ENCODE data around the gene KCTD17.

The KCTD17 gene

DNA sequence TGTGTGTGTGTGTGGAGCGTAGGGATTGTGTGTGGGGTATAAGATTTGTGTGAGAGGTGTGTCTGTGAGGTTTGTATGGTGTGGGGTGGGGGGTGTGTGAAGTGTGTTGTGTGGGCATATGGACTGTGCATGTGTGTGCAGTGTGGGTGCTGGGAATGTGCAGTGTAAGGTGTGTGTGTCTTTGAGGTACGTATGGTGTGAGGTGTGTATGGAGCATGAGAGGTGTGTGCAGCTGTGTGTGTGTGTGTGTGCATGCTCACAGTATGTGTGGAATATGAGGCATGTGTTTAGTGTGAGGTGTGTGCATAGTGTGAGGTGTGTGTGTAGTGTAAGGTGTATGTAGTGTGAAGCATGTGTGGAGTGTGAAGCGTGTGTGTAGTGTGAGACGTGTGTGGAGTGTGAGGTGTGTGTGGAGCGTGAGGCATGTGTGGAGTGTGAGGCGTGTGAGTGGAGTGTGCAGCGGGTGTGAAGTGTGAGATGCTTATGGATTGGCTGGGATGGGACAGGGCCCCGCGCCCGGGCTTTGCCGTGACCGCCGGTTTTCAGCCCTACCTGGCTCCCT is 59.7 kb downstream of the KCTD17 start:
- WGBS: 92% methylated on average over 13 of the region's 13 CpGs
- H3K9me3 ChIP-seq (ENCODE audit: insufficient read depth, low read depth, low read length): no peaks in the 10 kb centered on the region
- H3K4me3 ChIP-seq (ENCODE audit: low read length): no peak overlapping the region
- H3K9ac ChIP-seq (ENCODE audit: low read depth, low read length): no peak overlapping the region
- no peaks in the 10 kb centered on the region for H3K4me1 ChIP-seq (ENCODE audit: insufficient read depth, low read length)
- no peaks in the 10 kb centered on the region for H3K36me3 ChIP-seq (ENCODE audit: insufficient read depth, low read length)
- no peak overlapping the region for H3K27ac ChIP-seq (ENCODE audit: low read depth, low read length)
- H3K27me3 ChIP-seq (ENCODE audit: insufficient read depth, low read length): no peaks in the 10 kb centered on the region

DNA sequence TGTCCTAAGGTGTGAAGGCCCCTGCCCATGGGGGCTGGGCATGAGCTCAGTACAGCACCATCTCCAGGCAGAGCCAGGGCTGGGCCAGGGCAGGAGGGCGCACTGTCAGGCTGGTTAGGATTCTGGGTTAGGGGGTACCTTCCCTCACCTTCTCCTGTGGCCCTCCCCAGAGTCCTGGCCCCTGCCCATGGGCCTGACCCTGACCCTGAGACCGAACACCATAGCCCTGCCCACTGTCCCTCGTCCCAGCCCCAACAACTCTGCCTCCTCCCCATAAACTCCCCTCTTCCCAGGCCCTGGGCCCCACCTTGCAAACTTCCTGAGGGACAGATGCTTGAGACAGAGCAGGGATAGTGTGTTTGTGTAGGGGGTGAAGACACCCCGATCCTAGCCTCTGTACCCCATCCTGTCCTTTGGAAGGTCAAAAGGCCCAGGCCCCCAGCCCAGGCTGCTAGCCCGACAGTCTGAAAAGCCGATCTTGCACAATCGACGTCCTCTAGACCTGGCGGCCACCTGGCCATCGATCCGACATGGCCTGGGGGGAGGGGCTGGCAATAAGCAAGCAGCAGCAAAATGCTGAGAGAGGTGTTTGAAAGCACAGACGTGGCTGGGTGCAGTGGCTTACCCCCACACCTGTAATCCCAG is 60.7 kb downstream of the KCTD17 start:
- no peaks in the 10 kb centered on the region for H3K27me3 ChIP-seq (ENCODE audit: insufficient read depth, low read length)
- H3K4me3 ChIP-seq (ENCODE audit: low read length): no peak overlapping the region
- WGBS: 84% methylated on average over 12 of the region's 12 CpGs
- H3K9ac ChIP-seq (ENCODE audit: low read depth, low read length): no peak overlapping the region
- H3K27ac ChIP-seq (ENCODE audit: low read depth, low read length): no peak overlapping the region
- no peaks in the 10 kb centered on the region for H3K4me1 ChIP-seq (ENCODE audit: insufficient read depth, low read length)
- no peaks in the 10 kb centered on the region for H3K9me3 ChIP-seq (ENCODE audit: insufficient read depth, low read depth, low read length)
- no peaks in the 10 kb centered on the region for H3K36me3 ChIP-seq (ENCODE audit: insufficient read depth, low read length)
